Stomach (tissue), 9 donors: Measurements from ENCODE around the gene GPT2. TPM values are rescaled to one million over a fixed set of nuclear protein-coding genes. Genes with fewer than 3 reads are reported as not detected.

Experiments
- DNase-seq, 2 donors: peaks; one replicate each; pipeline versions ENCODE4 v3.0.0 to v3.0.0-alpha.2; 2013 to 2019
- H3K27ac ChIP-seq, 5 donors: fragments of 200-600 bp in 4 of 5; sonication (generic) in 4 of 5; one replicate each; pipeline ENCODE4 v1.5.1; 2013 to 2019; ENCODE audit warnings: mild to moderate bottlenecking in 1 of 5, moderate library complexity in 1 of 5
- H3K27me3 ChIP-seq, 3 donors: fragments of 200-600 bp; sonication (generic); one replicate each; pipeline ENCODE4 v1.5.1; 2017 to 2019; ENCODE audit warnings: mixed run types in 1 of 3
- H3K36me3 ChIP-seq, 4 donors: fragments of 200-600 bp; sonication (generic); 1 replicate in 3 of 4; 2 replicates in 1 of 4; pipeline ENCODE4 v1.5.1; 2016 to 2019
- H3K4me1 ChIP-seq, 4 donors: fragments of 200-600 bp; sonication (generic); one replicate each; pipeline ENCODE4 v1.5.1; 2016 to 2019
- H3K4me3 ChIP-seq, 4 donors: fragments of 200-600 bp; sonication (generic) in 3 of 4; one replicate each; pipeline ENCODE4 v1.5.1; 2016 to 2019; ENCODE audit warnings: mild to moderate bottlenecking in 1 of 4
- H3K9me3 ChIP-seq, 4 donors: fragments of 200-600 bp; sonication (generic); one replicate each; pipeline ENCODE4 v1.5.1; 2016 to 2019
- EP300 ChIP-seq: sonication (generic); formaldehyde crosslinking; IDR thresholded peaks from one replicate; pipeline ENCODE4 v1.6.1; 2017; ENCODE audit warnings: antibody characterized with exemption
- POLR2A ChIP-seq, 4 donors: fragments of 450-650 bp; IDR thresholded peaks; one replicate each; pipeline ENCODE4 v1.6.1; 2016; ENCODE audit warnings: antibody characterized with exemption in 4 of 4, control low read depth in 2 of 4, mild to moderate bottlenecking in 1 of 4, moderate library complexity in 1 of 4
- POLR2AphosphoS5 ChIP-seq, 3 donors: sonication (generic); formaldehyde crosslinking; IDR thresholded peaks; one replicate each; pipeline ENCODE4 v1.6.1; 2016; ENCODE audit warnings: antibody characterized with exemption in 3 of 3
- whole genome bisulfite sequencing, 5 donors: extraction: QIAGEN DNeasy Blood & Tissue Kit in 3 of 5; methylation state at CpG; one replicate each; pipeline versions ENCODE4 v1.1.5 to v1.1.7; 2013 to 2018; 5-methylcytosine and 5-hydroxymethylcytosine counted together
- intact Hi-C: fragments of 100-400 bp; cut with DNase I; formaldehyde crosslinking; loops from one replicate; pipeline ENCODE4 v1.15.1; 2023; ENCODE audit warnings: low total_unique reads
- polyA plus RNA-seq, 3 donors: library from polyadenylated mRNA; stranded (reverse); fragments of 200-250 nt; gene quantifications; one replicate each; pipeline ENCODE4 v1.2.3, GENCODE V29; 2013
- total RNA-seq, 5 donors: library from RNA; depleted of rRNA; stranded (reverse); fragments of >200 nt; gene quantifications; one replicate each; pipeline versions ENCODE4 v1.1.0 to v1.2.3, GENCODE V29; 2014 to 2016
- TF ChIP-seq, protein P1 (sequence below), 7 experiments: fragments of 450-650 bp in 4 of 7; fragments of 200-600 bp in 3 of 7; sonication (generic) in 3 of 7; IDR thresholded peaks; one replicate each; pipeline ENCODE4 v1.5.1; 2016 to 2019; ENCODE audit warnings: antibody characterized with exemption in 7 of 7, control low read depth in 2 of 7, mild to moderate bottlenecking in 1 of 7
- donor health status: healthy with polysubstance abuse.
- donor health status: Bipolar disorder and iron deficiency.
- donor health status: healthy.

Gene GPT2
- total and polyA plus RNA-seq, 8 donors = 29.2 to 167 (median 60.9) TPM

DNA sequence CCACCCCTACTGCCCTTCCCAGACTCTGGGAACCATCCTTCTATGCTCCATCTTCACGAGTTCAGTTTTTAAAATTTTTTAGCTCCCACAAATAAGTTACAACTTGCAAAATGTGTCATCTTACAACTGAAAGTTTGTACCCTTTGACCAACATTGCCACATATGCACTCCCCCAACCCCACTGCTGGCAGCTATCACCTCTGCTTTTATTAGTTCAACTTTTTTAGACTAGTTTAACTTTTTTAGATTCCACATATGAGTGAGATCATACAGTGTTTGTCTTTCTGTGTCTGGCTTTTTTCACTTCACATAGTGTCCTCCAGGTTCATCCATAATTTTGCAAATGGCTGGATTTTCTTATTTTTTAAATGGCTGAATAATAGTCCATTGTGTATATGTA lies 7.7 kb downstream of the GPT2 start:
- Histone ChIP-seq H3K9me3 (no peaks in the 10 kb centered on the region), H3K4me3 (no peak overlapping the region), H3K4me1 (peaks cover 38 to 72% (median 64%) of the 10 kb centered on the region in 4 donors), H3K36me3 (no peaks in the 10 kb centered on the region), H3K27me3 (no peaks in the 10 kb centered on the region), H3K27ac (no peak overlapping the region)
- no peak for DNase-seq
- TF ChIP-seq POLR2AphosphoS5 (IDR thresholded peaks at IDR 0.05) (no peak), EP300 (no peak), POLR2A (IDR thresholded peaks at IDR 0.05) (no peak)
- TF ChIP-seq, protein P1, sequence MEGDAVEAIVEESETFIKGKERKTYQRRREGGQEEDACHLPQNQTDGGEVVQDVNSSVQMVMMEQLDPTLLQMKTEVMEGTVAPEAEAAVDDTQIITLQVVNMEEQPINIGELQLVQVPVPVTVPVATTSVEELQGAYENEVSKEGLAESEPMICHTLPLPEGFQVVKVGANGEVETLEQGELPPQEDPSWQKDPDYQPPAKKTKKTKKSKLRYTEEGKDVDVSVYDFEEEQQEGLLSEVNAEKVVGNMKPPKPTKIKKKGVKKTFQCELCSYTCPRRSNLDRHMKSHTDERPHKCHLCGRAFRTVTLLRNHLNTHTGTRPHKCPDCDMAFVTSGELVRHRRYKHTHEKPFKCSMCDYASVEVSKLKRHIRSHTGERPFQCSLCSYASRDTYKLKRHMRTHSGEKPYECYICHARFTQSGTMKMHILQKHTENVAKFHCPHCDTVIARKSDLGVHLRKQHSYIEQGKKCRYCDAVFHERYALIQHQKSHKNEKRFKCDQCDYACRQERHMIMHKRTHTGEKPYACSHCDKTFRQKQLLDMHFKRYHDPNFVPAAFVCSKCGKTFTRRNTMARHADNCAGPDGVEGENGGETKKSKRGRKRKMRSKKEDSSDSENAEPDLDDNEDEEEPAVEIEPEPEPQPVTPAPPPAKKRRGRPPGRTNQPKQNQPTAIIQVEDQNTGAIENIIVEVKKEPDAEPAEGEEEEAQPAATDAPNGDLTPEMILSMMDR (IDR thresholded peaks at IDR 0.05) = no peak
- intact Hi-C loops = no loop called here
- WGBS, 5 donors = 74 to 86% (median 81%) methylated on average over 1 of the region's 1 CpG

- H3K4me1 ChIP-seq = peaks cover 30 to 63% (median 56%) of the 10 kb centered on the region in 4 donors
- peak; percentile 62 to 80 for DNase-seq
- TF ChIP-seq POLR2A (IDR thresholded peaks at IDR 0.05) (no peak), POLR2AphosphoS5 (IDR thresholded peaks at IDR 0.05) (no peak), EP300 (no peak)
- TF ChIP-seq, protein P1 (IDR thresholded peaks at IDR 0.05) = no peak
- peak overlapping the region; percentile 1 to 67 (median 55) for H3K27ac ChIP-seq
- no peaks in the 10 kb centered on the region for H3K9me3 ChIP-seq
- peaks cover 8 to 15% (median 12%) of the 10 kb centered on the region in 4 donors for H3K36me3 ChIP-seq
- H3K27me3 ChIP-seq = no peaks in the 10 kb centered on the region
- peak overlapping the region in 1 of 4 donors; percentile 21 for H3K4me3 ChIP-seq
- WGBS, 5 donors = 30 to 73% (median 41%) methylated on average over 3 to 11 of the region's 11 CpGs
- intact Hi-C loops = no loop called here
Measured at GRCh38 chr16:46894036-46894672, 10.0 kb downstream of the GPT2 start.

DNA sequence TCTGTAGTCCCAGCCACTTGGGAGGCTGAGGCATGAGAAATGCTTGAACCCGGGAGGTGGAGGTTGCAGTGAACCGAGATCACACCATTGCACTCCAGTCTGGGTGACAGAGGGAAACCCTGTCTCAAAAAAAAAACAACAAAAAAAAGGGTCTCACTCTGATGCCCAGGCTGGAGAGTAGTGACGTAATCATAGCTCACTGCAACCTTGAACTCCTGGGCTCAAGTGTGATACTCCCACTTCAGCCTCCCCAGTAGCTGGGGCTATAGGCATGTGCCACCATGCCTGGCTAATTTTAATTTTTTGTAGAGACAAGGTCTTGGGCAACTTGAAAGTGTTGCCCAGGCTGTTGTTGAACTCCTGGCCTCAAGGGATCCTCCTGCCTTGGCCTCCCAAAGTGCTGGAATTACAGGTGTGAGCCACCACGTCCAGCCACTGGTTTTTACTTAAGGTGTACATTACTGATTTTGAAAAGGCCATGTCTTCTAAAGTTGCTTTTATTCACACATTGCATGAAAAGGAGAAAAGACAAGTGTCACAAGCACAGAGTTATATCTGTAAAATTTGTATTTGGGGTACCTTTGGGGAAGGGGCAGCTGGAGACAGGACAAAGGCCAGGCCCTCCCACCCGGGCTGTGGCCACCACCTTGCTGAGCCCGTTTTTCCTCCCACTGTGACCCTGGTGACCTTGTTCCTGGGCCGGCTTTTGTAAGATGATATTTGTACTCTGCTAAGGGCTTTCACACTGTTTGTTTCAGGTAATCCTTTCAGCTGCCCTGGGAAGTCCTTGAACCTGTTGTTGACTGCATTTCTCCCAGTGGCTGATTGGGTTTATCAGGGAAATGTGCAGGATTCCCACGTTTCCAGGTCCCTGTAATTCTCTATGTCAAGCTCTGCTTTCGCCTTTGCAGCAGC lies 11.5 kb downstream of the GPT2 start:
- 44 to 60% (median 51%) methylated on average over 9 of the region's 9 CpGs for WGBS, 5 donors
- peak; percentile 71 to 78 for DNase-seq
- Histone ChIP-seq H3K36me3 (peaks cover 13 to 30% (median 24%) of the 10 kb centered on the region in 4 donors), H3K27ac (peak overlapping the region; percentile 51 to 80 (median 64)), H3K9me3 (no peaks in the 10 kb centered on the region), H3K4me3 (no peak overlapping the region), H3K27me3 (no peaks in the 10 kb centered on the region), H3K4me1 (peaks cover 30 to 56% (median 47%) of the 10 kb centered on the region in 4 donors)
- intact Hi-C loops = no loop called here
- TF ChIP-seq EP300 (no peak), POLR2AphosphoS5 (IDR thresholded peaks at IDR 0.05) (peak in 2 of 3 donors; percentile 12 to 47)

- H3K9me3 ChIP-seq = no peaks in the 10 kb centered on the region
- DNase-seq = peak in 1 of 2 donors; percentile 55
- TF ChIP-seq POLR2AphosphoS5 (IDR thresholded peaks at IDR 0.05) (no peak), EP300 (no peak)
- H3K36me3 ChIP-seq = peaks cover 18 to 37% (median 32%) of the 10 kb centered on the region in 4 donors
- H3K4me1 ChIP-seq = peaks cover 30 to 56% (median 47%) of the 10 kb centered on the region in 4 donors
- intact Hi-C loops = no loop called here
- peak overlapping the region; percentile 51 to 80 (median 64) for H3K27ac ChIP-seq
- no peaks in the 10 kb centered on the region for H3K27me3 ChIP-seq
- WGBS, 5 donors = 32 to 56% (median 43%) methylated on average over 7 of the region's 7 CpGs
- no peak overlapping the region for H3K4me3 ChIP-seq
Measured at GRCh38 chr16:46896314-46896968, 12.3 kb downstream of the GPT2 start.

- Histone ChIP-seq H3K36me3 (peaks cover 18 to 47% (median 42%) of the 10 kb centered on the region in 4 donors), H3K4me1 (peaks cover 30 to 56% (median 47%) of the 10 kb centered on the region in 4 donors), H3K27me3 (no peaks in the 10 kb centered on the region), H3K27ac (peak overlapping the region; percentile 46 to 67 (median 61)), H3K9me3 (no peaks in the 10 kb centered on the region), H3K4me3 (no peak overlapping the region)
- no peak for TF ChIP-seq POLR2AphosphoS5 (IDR thresholded peaks at IDR 0.05)
- no peak for TF ChIP-seq EP300
- TF ChIP-seq, protein P1 (IDR thresholded peaks at IDR 0.05) = no peak
- no peak for TF ChIP-seq POLR2A (IDR thresholded peaks at IDR 0.05)
- intact Hi-C loops = no loop called here
- DNase-seq = no peak
- WGBS, 5 donors = 62 to 83% (median 82%) methylated on average over 10 of the region's 10 CpGs
Measured at GRCh38 chr16:46897471-46897870, 13.3 kb downstream of the GPT2 start.
